Activated naive CD4-positive, alpha-beta T cell treated with anti-CD3 and anti-CD28 coated beads, Interleukin-2, amount 10 ng/mL, durations not matched to agents 7 days and 5 days (primary cell): ENCODE measurements around the gene SPAG6.

ENCODE experiments used
- CTCF ChIA-PET: fragments of 350-600 bp; sonication (Branson Sonifier 250); formaldehyde crosslinking; loops from one replicate; lab custom pipeline; 2021; ENCODE audit warnings: antibody characterized with exemption; lab: Charles Lee
- DNase-seq: peaks from one replicate; pipeline ENCODE4 v3.0.0-alpha.2; 2020
- H3K27ac Mint-ChIP-seq: one replicate; pipeline ENCODE4 v1.8.0; 2021; ENCODE audit warnings: mild to moderate bottlenecking, moderate library complexity, mixed read lengths
- H3K27me3 Mint-ChIP-seq: one replicate; pipeline ENCODE4 v1.8.0; 2021; ENCODE audit warnings: mild to moderate bottlenecking, mixed read lengths
- H3K36me3 Mint-ChIP-seq: one replicate; pipeline ENCODE4 v1.8.0; 2021; ENCODE audit warnings: mixed read lengths
- H3K4me1 Mint-ChIP-seq: one replicate; pipeline ENCODE4 v1.8.0; 2021; ENCODE audit warnings: mixed read lengths
- H3K4me3 Mint-ChIP-seq: one replicate; pipeline ENCODE4 v1.8.0; 2021; ENCODE audit warnings: mild to moderate bottlenecking, moderate library complexity, mixed read lengths
- H3K9me3 Mint-ChIP-seq: one replicate; pipeline ENCODE4 v1.8.0; 2021; ENCODE audit warnings: mixed read lengths

Gene SPAG6

DNA sequence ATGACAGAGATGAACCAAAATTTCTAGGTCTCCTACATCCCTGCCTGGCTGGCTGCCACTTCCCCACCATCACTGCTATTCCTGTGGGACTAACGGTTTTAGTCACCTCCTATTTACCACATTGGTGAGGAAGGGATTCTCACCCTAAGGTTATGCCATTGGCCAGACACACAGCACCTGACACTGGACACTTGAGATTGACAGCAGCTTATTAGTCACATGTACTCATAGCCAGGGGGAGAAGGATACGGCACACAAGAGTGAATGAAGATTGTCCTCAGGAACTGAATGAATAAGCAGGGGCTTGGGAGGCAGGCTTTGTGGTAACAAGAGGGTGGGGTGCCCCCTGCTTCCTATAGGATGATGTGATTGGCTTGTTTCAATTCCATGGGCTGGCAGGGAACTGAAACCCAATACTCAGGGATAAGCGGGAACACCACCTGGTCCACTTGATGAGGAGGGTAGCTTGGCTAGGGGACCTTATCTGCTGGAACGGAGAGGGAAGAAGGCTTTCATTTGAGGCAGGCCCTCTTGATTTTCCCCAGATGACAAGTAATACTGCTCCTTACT is 99.0 kb downstream of the SPAG6 start:
- Mint-ChIP-seq H3K9me3 (no peaks in the 10 kb centered on the region), H3K27ac (no peak overlapping the region), H3K27me3 (peaks cover 58% of the 10 kb centered on the region), H3K4me3 (no peak overlapping the region), H3K4me1 (peaks cover 7% of the 10 kb centered on the region), H3K36me3 (no peaks in the 10 kb centered on the region)
- no peak for DNase-seq
- CTCF ChIA-PET = no interaction called here

DNA sequence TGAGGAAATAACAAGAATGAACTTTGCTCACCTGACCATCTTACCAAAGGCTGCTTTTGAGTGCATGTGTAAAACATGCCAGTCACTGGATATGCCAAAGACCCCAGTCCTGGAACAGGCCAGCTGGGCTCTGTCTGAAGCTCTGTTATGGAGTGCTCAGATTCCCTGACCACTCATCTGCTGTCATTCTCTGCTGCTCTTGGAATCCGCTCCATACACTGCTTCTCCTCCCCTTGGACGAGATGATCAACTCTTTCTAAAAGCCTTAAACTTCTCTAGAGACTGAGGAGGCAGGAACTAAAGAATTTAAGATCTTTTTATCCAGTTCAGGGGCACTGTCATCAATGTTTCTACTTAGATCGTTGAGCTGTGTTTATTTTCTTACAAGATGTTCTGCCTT is 100.2 kb downstream of the SPAG6 start:
- H3K36me3 Mint-ChIP-seq = no peaks in the 10 kb centered on the region
- H3K4me1 Mint-ChIP-seq = no peaks in the 10 kb centered on the region
- H3K4me3 Mint-ChIP-seq = no peak overlapping the region
- CTCF ChIA-PET = interaction anchor here (1.1 kb wide), 1 partner anchor 16 kb away, joined by 3 read pairs; no protein-coding TSS in a partner anchor
- no peaks in the 10 kb centered on the region for H3K9me3 Mint-ChIP-seq
- H3K27me3 Mint-ChIP-seq = peaks cover 58% of the 10 kb centered on the region
- H3K27ac Mint-ChIP-seq = no peak overlapping the region
- no peak for DNase-seq

DNA sequence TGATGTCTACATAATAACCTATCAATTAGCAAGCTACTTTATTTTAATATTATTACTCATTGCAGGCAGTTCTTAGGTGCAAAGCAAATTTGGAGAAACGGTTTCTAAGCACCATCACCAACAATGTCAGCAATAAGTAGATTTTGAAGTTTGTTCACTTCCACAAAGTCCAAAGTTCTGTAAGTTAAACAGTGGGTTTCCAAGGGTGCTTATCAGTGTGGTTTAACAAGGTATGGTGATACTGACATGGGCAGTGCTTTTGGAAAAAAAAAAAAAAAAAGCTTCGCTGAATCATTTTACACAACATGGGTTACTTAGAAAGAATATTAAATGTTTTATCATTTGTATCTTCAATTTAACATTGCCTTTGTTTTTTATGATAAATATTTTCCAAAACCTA is 101.8 kb downstream of the SPAG6 start:
- H3K27ac Mint-ChIP-seq = no peak overlapping the region
- no peaks in the 10 kb centered on the region for H3K9me3 Mint-ChIP-seq
- no peaks in the 10 kb centered on the region for H3K4me1 Mint-ChIP-seq
- no peak for DNase-seq
- H3K36me3 Mint-ChIP-seq = no peaks in the 10 kb centered on the region
- H3K27me3 Mint-ChIP-seq = peaks cover 48% of the 10 kb centered on the region
- no peak overlapping the region for H3K4me3 Mint-ChIP-seq
- CTCF ChIA-PET = no interaction called here

DNA sequence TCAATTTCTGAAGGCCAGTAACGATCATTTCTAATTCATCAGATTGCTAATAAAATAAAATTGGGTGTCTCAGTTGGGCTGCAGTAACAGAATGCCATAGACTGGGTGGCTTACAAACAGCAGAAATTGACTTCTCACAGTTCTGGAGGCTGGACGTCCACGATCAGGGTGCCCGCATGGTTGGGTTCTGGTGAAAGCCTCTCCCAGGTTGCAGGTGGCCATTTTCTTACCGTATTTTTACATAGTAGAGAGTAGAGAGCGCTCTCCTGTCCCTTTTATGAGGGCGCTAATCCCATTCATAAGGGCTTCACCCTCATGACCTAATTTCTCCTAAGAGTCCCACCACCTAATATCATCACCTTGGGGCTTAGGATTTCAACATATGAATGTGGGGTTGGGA is 106.0 kb downstream of the SPAG6 start:
- Mint-ChIP-seq H3K4me3 (no peak overlapping the region), H3K9me3 (no peaks in the 10 kb centered on the region), H3K27ac (no peak overlapping the region), H3K27me3 (peaks cover 26% of the 10 kb centered on the region), H3K36me3 (no peaks in the 10 kb centered on the region), H3K4me1 (peaks cover 15% of the 10 kb centered on the region)
- no peak for DNase-seq
- CTCF ChIA-PET = no interaction called here

DNA sequence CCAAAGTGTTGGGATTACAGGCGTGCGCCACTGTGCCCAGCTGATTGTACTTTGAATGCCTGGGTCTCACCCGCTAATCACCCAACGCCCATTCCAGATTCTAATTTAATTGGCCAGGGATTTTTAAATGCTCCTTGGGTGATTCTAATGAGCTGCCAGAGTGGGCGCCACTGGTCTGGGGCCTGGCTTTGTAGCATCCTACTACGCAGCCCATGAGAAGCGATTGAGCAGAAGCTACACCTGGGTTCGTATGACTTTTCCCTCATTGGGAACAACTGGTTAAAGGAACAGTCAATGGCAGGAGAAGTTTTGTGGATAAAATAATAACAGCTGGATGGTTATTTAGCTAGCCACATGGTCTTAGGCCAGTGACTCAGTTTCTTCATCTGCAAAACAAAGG is 108.0 kb downstream of the SPAG6 start:
- Mint-ChIP-seq H3K36me3 (no peaks in the 10 kb centered on the region), H3K27ac (no peak overlapping the region), H3K9me3 (no peaks in the 10 kb centered on the region), H3K27me3 (peaks cover 15% of the 10 kb centered on the region), H3K4me1 (peaks cover 15% of the 10 kb centered on the region), H3K4me3 (no peak overlapping the region)
- CTCF ChIA-PET = interaction anchor here (2.4 kb wide), 1 partner anchor 534 kb away, joined by 6 read pairs; no protein-coding TSS in a partner anchor
- DNase-seq = no peak

DNA sequence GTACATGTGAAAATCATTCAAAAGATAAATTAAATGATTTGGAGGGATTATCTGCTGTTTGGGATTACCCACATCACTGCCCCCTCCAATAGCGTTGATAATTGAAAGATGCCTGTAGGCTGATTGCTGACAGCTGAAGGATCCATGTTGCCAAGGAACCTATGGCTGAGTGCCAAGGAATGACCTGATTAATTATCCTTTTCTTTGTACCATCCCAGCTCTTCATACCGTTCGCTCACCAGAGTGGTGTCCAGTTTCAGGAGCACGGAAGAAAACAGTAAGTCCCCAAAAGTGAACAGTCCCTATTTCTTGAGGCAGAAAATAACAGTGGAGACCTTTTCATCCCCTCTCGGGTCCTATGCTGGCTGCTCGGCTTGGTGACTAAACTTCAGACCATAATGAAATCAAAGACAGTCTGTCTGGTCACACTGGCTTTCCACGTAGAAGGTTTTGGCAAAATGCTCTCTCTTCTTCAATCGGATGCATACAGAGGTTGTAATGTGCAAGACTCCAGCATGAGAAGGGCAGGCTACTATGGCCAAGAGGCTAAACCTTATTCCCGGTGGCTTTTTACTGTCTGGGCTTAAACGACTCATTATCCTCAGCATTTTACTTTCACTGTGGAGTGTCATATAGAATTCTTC is 108.8 kb downstream of the SPAG6 start:
- CTCF ChIA-PET = interaction anchor here (2.4 kb wide), 1 partner anchor 534 kb away, joined by 6 read pairs; no protein-coding TSS in a partner anchor
- no peaks in the 10 kb centered on the region for H3K9me3 Mint-ChIP-seq
- no peak overlapping the region for H3K4me3 Mint-ChIP-seq

DNA sequence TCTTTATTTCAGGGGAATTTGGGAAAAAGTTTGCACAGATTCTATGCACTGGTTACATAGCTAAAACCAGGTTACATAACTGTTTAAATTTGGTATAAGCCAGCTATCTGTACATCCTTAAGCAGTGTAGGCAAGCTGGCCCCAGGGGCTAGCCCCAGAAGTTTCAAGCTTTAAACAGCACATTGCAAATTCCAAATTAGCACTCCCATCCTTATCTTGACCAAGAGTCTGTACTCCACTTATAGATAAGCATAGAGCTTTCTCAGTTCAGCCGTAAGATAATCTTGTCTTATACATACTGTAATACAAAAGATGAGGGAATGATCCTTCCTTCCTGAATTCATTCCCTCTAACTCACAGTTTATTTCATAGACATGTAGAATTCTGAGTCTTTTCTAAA is 109.3 kb downstream of the SPAG6 start:
- no peaks in the 10 kb centered on the region for H3K36me3 Mint-ChIP-seq
- H3K4me1 Mint-ChIP-seq = peaks cover 15% of the 10 kb centered on the region
- H3K4me3 Mint-ChIP-seq = no peak overlapping the region
- H3K27ac Mint-ChIP-seq = no peak overlapping the region
- CTCF ChIA-PET = interaction anchor here (0.6 to 2.4 kb wide), 3 partner anchors 88 to 535 kb away, joined by 3 to 6 read pairs (median 3); no protein-coding TSS in a partner anchor
- H3K9me3 Mint-ChIP-seq = no peaks in the 10 kb centered on the region
- H3K27me3 Mint-ChIP-seq = peaks cover 1% of the 10 kb centered on the region
- no peak for DNase-seq

More for the DNA sequence above, 108.8 kb downstream of the SPAG6 start:
- Mint-ChIP-seq H3K27me3 (peaks cover 7% of the 10 kb centered on the region), H3K36me3 (no peaks in the 10 kb centered on the region), H3K27ac (no peak overlapping the region), H3K4me1 (peaks cover 15% of the 10 kb centered on the region)
- no peak for DNase-seq

DNA sequence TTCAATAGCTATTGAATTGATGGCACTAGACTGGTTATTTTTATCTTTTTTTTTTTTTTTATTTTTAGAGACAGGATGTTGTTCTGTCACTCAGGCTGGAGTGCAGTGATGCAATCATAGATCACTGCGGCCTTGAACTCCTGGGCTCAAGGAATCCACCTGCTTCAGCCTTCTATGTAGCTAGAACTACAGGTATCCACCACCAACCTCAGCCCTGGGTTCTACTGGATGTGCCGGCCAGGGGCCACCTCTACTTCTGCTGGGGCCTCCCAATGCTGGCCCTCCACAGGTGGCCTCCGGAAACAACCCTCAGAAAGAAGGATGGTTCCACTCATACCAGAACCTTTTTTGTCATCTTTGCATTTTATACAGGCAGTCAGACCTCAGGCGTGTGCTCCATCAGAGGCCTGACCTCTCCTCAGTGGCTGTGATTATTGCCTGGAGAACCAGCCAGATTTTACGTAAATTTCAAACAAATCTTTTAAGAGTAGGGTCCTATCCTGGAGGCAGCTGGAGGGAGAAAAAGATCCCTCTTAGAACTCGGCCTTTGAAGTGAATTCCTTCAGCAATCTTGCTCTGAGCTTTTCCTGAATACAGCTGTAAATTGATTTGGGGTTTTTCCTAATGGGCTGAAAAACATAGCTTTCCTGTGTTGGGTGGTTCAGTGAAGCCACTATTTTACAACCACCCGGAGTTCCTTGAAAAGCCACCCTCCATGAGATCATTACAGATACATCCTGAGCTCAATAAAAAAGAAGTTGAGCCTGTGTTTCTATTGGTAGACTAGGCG is 110.0 kb downstream of the SPAG6 start:
- CTCF ChIA-PET = interaction anchor here (0.6 to 2.4 kb wide), 3 partner anchors 89 to 534 kb away, joined by 3 to 6 read pairs (median 3); no protein-coding TSS in a partner anchor
- Mint-ChIP-seq H3K9me3 (no peaks in the 10 kb centered on the region), H3K4me1 (peaks cover 15% of the 10 kb centered on the region)

DNA sequence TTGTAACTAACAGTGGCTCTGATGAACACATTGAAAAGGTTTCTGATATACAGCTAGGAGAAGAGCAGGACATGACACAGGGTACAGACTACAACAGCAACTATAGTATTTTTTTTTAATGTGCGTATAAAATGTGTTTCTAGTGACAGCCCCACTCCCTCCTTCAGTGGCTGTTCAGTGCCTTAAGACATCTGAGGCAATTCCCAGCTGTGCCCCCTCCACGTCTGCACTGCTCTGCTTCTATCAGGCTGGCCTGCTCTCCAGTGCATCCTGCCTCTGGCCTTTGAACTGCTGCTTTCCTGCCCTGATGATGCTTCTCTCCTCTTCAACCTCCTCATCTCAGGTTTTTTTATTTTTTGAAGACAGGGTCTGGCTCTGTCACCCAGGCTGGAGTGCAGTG is 111.2 kb downstream of the SPAG6 start:
- Mint-ChIP-seq H3K9me3 (no peaks in the 10 kb centered on the region), H3K27ac (no peak overlapping the region), H3K36me3 (no peaks in the 10 kb centered on the region), H3K27me3 (peaks cover 3% of the 10 kb centered on the region), H3K4me3 (no peak overlapping the region), H3K4me1 (peaks cover 15% of the 10 kb centered on the region)
- DNase-seq = no peak
- CTCF ChIA-PET = no interaction called here

More for the DNA sequence above, 110.0 kb downstream of the SPAG6 start:
- DNase-seq = no peak
- peaks cover under 1% of the 10 kb centered on the region for H3K27me3 Mint-ChIP-seq
- H3K4me3 Mint-ChIP-seq = no peak overlapping the region
- peak overlapping the region; percentile 14 for H3K27ac Mint-ChIP-seq
- no peaks in the 10 kb centered on the region for H3K36me3 Mint-ChIP-seq

DNA sequence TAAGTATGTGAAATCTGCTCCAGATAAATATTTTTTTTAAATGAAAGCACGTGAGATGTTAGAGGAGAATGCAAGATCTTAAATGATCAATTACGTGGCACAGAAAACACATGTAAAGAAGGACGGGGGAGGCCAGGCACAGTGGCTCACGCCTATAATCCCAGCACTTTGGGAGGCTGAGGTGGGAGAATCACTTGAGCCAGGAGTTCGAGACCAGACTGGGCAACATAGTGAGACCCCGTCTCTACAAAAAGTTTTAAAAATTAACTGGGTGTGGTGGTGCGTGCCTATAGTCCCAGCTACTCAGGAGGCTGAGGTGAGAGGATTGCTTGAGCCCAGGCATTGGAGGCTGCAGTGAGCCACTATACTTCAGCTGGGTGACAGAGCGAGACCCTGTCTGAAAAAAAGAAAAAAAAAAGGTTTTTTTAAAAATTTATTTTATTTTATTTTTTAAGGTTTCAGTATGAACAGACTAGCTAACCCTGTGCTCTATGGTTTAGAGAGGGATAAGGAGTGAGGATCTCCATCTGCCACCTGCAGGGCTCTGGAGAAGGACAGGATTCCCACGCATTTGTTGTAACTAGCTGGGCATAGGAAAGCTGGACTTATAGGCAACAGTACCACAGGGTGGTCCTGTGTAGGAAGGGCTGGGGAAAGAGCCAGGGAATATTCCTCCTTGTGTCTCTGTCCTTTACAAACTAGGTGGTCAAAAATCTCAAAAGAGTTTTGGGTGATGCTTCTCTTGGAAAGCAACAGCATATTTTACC is 113.2 kb downstream of the SPAG6 start:
- H3K4me1 Mint-ChIP-seq = peaks cover 15% of the 10 kb centered on the region
- peaks cover 7% of the 10 kb centered on the region for H3K27me3 Mint-ChIP-seq
- no peaks in the 10 kb centered on the region for H3K9me3 Mint-ChIP-seq
- CTCF ChIA-PET = no interaction called here
- H3K27ac Mint-ChIP-seq = no peak overlapping the region
- no peaks in the 10 kb centered on the region for H3K36me3 Mint-ChIP-seq
- H3K4me3 Mint-ChIP-seq = no peak overlapping the region
- no peak for DNase-seq

DNA sequence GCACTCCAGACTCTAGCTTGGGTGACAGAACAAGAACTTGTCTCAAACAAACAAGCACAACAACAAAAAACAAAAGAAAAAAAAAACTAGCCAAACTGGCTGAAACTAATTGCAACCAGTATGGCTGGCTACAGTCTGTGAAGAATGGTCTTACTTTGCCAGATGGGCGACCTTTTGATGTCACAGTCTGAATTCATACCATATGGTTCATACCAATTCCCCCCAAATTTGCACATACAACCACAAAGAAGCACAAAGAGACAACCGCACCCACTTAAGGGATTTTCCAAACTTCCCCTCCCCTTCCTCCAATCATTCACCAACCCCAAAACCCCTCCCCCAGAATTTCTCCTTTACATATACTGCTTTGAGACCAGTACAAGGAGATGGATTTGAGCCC is 114.2 kb downstream of the SPAG6 start:
- CTCF ChIA-PET = no interaction called here
- Mint-ChIP-seq H3K4me1 (peaks cover 15% of the 10 kb centered on the region), H3K27me3 (peaks cover 7% of the 10 kb centered on the region), H3K36me3 (no peaks in the 10 kb centered on the region), H3K27ac (no peak overlapping the region), H3K9me3 (no peaks in the 10 kb centered on the region), H3K4me3 (no peak overlapping the region)
- DNase-seq = no peak

DNA sequence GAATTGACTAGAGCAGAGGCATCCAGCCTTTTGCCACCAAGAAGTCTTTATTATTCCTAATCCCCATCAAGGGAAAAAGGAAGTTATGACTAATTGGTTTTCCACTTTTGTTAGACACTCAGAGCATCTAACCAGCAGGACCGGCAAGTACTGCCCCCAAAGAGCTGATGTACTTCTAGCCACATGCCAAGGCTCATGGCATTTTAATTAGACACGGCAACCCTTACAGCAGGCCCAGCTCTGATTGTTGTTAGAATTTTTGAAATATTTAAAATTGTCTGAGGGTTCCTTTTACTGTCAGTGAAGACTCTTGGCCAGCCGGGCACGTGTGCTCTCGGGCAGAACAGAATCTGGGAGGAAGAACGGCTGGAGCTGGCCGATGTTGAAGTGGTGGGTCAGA is 114.8 kb downstream of the SPAG6 start:
- peaks cover 10% of the 10 kb centered on the region for H3K4me1 Mint-ChIP-seq
- H3K27me3 Mint-ChIP-seq = peaks cover 10% of the 10 kb centered on the region
- H3K4me3 Mint-ChIP-seq = no peak overlapping the region
- no peaks in the 10 kb centered on the region for H3K36me3 Mint-ChIP-seq
- DNase-seq = no peak
- H3K9me3 Mint-ChIP-seq = no peaks in the 10 kb centered on the region
- CTCF ChIA-PET = no interaction called here
- no peak overlapping the region for H3K27ac Mint-ChIP-seq

DNA sequence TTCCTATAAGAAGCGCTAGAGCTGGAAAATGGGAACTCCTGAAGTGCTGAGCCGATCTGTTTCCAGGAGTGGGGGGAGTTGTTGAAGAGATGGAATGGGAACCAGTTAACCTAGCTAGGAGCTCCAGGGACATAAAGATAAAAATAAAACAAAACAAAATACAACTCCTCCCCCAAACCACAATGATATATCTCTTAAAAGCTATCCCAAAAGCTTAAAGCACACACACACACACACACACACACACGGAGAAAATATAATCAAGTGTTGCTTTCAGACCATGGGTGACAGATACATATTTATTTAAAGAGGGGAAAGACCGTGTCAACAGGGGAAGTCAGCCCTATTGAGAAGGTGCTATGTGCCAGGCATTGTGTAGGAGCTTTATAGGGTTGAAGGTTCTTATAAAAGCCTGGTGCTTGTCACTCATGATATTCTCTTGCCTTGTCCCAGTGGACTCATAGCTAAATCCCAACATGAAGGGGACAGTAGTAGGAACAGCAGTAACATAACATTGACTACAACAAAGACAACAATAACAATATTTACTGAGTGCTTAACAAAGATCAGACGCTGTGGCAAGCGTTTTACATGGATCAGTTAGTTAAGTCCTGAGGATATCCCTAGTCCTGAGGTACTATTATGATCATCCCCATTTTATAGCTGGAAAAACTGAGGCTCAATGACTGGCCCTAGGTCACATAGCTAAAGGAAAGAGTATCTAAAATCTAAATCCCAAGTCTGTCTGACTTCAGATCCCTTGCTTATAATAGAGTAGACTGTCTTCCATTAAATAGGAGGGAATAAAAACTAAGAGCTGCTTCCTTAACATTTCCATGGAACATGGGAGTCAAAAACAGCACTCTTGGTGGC is 115.5 kb downstream of the SPAG6 start:
- DNase-seq = no peak
- CTCF ChIA-PET = interaction anchor here (0.9 kb wide), 1 partner anchor 15 kb away, joined by 3 read pairs; no protein-coding TSS in a partner anchor
- H3K4me1 Mint-ChIP-seq = peaks cover 3% of the 10 kb centered on the region
- H3K9me3 Mint-ChIP-seq = no peaks in the 10 kb centered on the region
- no peak overlapping the region for H3K27ac Mint-ChIP-seq
- H3K4me3 Mint-ChIP-seq = no peak overlapping the region
- H3K27me3 Mint-ChIP-seq = peaks cover 10% of the 10 kb centered on the region
- no peaks in the 10 kb centered on the region for H3K36me3 Mint-ChIP-seq
